Measurements from ENCODE around the gene NFKBIZ.
A peak's percentile ranks its signal among the peaks of the same experiment; 100 is the strongest.

NFKBIZ gene

GRCh38 chr3:101851072-101851770 lies 1.9 kb downstream of the NFKBIZ start:
- peak; percentile 62 for DNase-seq (ENCODE audit: low spot score)

- peak; percentile 67 for DNase-seq (ENCODE audit: low spot score)
Observed at GRCh38 chr3:101851850-101852714, 2.8 kb downstream of the NFKBIZ start.

- DNase-seq (ENCODE audit: low spot score) = peak; percentile 42
Observed at GRCh38 chr3:101852983-101853840, 3.9 kb downstream of the NFKBIZ start.

- DNase-seq (ENCODE audit: low spot score) = no peak
Observed at GRCh38 chr3:101853982-101854381, 4.7 kb downstream of the NFKBIZ start.

GRCh38 chr3:101854608-101855304 lies 5.4 kb downstream of the NFKBIZ start:
- DNase-seq (ENCODE audit: low spot score) = peak; percentile 73

GRCh38 chr3:101857301-101857741 lies 8.0 kb downstream of the NFKBIZ start:
- DNase-seq (ENCODE audit: low spot score) = peak; percentile 52

- DNase-seq (ENCODE audit: low spot score) = peak; percentile 56
Observed at GRCh38 chr3:101858464-101859030, 9.2 kb downstream of the NFKBIZ start.

- DNase-seq (ENCODE audit: low spot score) = peak; percentile 48
Observed at GRCh38 chr3:101859882-101860448, 10.7 kb downstream of the NFKBIZ start.

GRCh38 chr3:101861212-101861788 lies 12.0 kb downstream of the NFKBIZ start:
- peak; percentile 39 for DNase-seq (ENCODE audit: low spot score)

GRCh38 chr3:101861789-101862415 lies 12.6 kb downstream of the NFKBIZ start:
- peak; percentile 66 for DNase-seq (ENCODE audit: low spot score)

- peak; percentile 85 for DNase-seq (ENCODE audit: low spot score)
Observed at GRCh38 chr3:101862416-101863165, 13.3 kb downstream of the NFKBIZ start.

GRCh38 chr3:101864926-101865325 lies 15.6 kb downstream of the NFKBIZ start:
- DNase-seq (ENCODE audit: low spot score) = peak; percentile 59

- DNase-seq (ENCODE audit: low spot score) = peak; percentile 76
Observed at GRCh38 chr3:101865751-101866509, 16.6 kb downstream of the NFKBIZ start.

GRCh38 chr3:101867511-101867910 lies 18.2 kb downstream of the NFKBIZ start:
- DNase-seq (ENCODE audit: low spot score) = peak; percentile 57

- DNase-seq (ENCODE audit: low spot score) = peak; percentile 68
Observed at GRCh38 chr3:101867996-101868395, 18.7 kb downstream of the NFKBIZ start.

GRCh38 chr3:101868534-101869464 lies 19.5 kb downstream of the NFKBIZ start:
- peak; percentile 91 for DNase-seq (ENCODE audit: low spot score)

GRCh38 chr3:101870138-101870537 lies 20.8 kb downstream of the NFKBIZ start:
- peak; percentile 44 for DNase-seq (ENCODE audit: low spot score)

Data from kidney tubule cell (primary cell).